HG03520 (cell line): ENCODE measurements around the gene HNRNPF.

Experiments
- ATAC-seq: cut with Tn5 transposase; IDR thresholded peaks from one replicate; pipeline ENCODE4 v1.9.1; 2021; ENCODE audit warnings: mild to moderate bottlenecking, moderate library complexity; ENCODE audit not compliant: unreplicated experiment

The HNRNPF gene

GRCh38 chr10:43380610-43381222, 28.3 kb downstream of the HNRNPF start:
- ATAC-seq: peak; percentile 56

DNA sequence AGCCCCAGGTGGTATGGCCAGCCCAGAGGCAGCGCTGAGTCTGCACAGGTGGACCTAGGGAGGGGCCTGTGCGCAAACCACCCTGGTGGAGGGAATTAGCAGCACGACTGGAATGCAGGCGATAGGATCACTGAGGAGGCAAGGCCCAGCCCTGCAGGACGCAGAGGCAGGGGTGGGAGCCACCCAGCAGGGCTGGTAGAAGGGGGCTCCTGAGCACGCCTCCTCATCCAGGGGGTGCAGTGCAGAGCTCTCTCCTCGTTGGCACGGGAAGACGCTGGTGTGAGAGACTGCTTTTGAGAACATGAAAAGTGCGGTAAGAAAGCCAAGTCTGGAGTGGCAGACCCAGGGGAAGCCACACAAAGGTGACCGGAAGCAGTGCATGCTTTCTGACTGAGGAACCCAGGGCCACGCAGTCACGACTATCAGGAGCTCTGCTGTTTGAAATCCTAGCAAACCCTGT, 31.5 kb downstream of the HNRNPF start:
- no peak for ATAC-seq

DNA sequence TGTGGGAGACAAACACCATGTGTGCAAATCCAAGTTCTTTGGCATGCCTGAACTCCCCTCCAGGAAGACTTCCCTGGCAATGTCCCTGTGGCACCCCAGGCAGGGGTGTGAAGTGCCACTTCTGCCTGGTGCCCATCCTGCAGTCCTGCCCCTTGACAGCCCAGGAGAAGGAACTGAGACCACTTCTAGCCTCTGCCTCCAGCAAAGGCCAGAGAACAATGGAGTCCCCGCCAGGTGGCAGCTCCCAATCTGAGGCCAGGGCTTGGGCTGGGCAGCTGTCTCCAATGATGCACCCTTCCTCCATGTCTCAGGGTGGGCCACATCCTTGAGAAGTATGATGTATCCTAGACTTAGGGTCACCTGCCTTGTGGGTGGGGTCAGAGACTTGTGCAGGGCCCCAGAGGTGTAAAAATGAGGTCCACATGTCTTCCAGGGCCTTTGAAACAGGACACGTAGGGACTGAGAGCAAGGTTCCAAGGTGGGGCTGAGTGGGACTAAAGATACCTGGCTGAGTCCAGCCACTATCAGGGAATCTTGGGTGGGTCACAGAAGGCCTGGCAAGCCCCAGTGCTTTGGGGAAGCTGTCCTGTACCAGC, 32.1 kb downstream of the HNRNPF start:
- no peak for ATAC-seq

- no peak for ATAC-seq
These were observed 32.8 kb downstream of the HNRNPF start for GRCh38 chr10:43376046-43376635.

DNA sequence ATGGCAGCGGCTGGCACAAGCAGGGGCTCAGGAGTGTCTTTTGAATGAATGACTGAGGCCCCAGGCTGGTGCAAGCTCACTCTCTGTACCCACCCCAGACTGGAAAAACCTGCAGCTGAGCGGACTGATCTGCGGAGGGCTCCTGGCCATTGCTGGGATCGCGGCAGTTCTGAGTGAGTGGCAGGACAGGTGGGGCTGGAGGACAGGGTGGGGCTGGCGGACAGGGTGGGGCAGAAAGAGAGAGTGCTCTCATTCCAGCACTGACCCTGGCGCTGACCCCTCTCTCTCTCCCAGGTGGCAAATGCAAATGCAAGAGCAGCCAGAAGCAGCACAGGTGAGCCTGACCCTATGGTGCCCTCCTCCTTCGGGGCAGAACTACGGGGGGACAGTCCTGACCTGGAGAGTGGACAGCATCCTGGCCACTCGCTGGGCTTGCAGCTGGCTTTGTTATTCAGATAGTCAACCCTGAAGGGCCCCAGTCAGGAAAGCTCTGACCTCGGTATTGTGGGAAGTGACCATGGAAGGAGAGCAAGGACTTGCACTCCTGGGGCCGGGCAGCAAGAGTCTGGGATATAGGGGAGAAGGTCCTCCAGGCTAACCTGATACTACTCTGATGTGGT, 33.5 kb downstream of the HNRNPF start:
- ATAC-seq: no peak

GRCh38 chr10:43374194-43374593, 34.8 kb downstream of the HNRNPF start:
- ATAC-seq: no peak

- ATAC-seq: no peak
These were observed 35.5 kb downstream of the HNRNPF start for GRCh38 chr10:43373461-43373860.

GRCh38 chr10:43372765-43373361, 36.1 kb downstream of the HNRNPF start:
- ATAC-seq: no peak

DNA sequence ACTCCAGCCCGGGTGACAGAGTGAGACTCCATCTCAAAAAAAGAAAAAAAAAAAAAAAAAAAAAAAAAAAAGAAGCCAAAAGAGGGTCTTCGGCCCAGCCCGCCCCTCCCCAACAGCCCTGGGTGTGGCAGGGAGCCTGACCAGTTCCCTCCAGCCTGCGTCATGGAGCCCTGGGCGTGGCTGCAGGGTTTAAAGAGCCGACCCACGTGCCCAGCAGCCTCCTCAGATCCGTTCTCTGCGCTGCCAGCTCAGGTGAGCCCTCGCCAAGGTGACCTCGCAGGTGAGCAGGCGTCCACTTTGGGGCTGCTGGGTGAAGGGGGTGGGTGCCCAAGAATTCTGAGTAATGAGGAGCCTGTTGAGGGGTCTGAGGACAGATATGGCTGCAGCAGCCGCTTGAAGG, 37.6 kb downstream of the HNRNPF start, which contains the start of gene FXYD4:
TSS of gene FXYD4 (plus strand) at position 219 of the 400 bp plus-strand sequence. CDS start 2,111 bp downstream, outside the sequence.
- ATAC-seq: no peak

DNA sequence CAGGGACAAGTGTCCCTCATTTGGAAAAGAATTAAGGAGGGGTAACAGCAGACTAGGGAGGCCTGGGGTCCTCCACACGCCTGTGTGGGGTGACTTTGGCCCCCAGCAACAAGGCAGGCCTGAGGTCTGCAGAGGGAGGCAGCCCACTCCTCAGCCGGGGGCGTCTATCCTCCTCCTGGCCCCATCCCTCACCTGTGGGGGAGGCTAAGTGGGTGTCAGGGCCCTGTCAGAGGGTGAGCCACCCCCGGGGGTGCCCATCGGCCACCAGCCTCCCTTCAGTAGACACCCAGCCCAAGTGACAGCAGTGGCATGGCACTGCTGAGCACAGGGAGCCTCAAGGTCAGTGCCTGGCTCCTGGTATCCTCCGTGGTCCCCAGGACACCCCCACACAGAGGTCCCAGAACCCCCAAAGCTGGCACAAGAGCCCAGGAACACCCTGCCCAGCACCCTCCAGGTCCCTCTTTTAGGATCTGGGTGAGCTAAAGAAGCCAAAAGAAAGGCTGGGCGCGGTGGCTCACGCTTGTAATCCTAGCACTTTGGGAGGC, 38.2 kb downstream of the HNRNPF start:
- ATAC-seq: no peak

DNA sequence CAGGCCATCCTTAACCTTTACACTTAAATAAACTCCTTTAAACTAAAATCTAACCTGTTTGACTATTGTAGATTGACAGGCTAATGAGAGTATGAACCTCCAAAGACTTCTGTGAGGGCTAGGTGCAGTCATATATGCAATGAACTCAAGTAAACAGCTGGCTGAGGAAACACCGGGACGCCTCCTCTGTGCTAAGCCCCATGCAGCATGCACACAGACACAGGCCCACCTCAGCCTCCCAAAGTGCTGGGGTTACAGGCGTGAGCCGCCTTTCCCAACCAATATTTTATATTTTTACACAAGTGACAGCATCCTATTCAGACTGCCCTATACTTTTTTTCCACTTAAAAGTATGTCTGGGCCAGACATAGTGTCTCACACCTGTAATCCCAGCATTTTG, 39.1 kb downstream of the HNRNPF start:
- ATAC-seq: no peak

- ATAC-seq: no peak
These were observed 44.0 kb downstream of the HNRNPF start for GRCh38 chr10:43365001-43365400.

GRCh38 chr10:43362191-43362839, 46.7 kb downstream of the HNRNPF start:
- peak; percentile 97 for ATAC-seq

DNA sequence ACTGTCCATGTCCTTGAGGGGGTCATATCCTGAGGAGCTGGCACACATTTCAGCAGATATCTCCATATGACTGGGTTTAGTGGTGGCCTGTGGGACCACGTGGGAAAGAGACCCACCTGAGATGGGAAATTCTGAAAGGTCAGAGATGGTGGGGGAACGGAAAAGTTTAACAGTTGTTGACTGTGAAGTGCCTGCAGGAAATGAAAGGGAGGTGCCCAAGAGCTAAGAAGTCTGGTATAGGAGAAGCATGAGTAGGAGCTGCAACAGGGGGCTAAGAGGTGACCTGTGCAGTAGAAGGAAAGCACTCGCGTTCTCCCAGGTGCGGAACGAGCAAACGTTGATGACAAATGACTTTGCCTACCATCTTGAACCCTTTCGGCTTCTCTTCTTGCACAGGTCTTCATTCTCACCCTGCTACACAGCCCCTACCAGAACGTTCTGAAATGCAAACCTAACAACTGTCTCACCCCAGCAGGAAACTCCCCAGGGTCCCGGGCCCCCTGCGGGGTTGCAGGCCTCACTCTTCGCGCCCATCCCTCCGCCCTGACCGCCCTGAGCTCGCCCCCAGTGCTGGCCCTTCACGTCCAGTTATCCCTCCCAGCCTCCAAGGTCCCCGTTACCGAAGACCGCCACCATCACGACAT, 47.3 kb downstream of the HNRNPF start:
- ATAC-seq: no peak

DNA sequence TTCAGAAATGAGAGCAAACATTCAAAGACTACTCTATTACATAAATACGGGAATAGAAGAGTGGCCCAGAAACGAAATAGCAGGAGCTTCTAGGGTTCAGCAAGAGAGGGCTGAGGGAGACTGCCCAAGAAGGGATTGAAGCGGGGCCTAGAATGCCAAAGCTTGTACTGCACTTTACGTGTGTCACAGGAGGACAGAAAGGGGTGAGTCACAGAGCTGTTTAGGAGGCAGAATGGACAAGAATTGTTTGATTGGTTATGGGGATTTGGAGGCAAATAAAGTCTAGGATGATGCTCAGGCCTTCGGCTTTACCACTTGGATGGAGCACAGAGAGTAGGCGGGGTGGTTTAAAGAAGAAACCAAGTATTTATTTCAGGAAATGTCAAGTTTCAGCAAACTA, 48.9 kb downstream of the HNRNPF start:
- no peak for ATAC-seq

DNA sequence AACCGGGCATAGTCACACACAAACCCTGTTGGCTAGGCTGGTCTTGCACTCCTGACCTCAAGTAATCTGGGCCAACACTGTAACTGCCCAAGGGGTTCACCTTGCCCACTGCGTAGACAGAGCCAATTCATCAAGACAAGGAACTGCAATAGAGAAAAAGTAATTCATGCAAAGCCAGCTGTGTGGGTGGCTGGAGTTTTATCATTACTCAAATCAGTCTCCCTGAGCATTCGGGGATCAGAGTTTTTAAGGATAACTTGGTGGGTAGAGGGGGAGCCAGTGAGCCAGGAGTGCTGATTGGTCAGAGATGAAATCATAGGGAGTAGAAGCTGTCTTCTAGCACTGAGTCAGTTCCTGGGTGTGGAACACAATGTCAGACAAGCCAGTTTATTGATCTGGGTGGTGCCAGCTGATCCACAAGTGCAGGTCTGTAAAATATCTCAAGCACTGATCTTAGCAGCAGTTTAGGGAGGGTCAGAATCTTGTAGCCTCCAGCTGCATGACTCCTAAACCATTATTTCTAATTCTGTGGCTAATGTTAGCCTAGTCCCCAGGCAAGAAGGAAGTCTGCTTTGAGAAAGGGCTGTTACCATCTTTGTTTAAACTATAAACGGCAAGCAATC, 53.1 kb downstream of the HNRNPF start:
- no peak for ATAC-seq

GRCh38 chr10:43354879-43355380, 54.1 kb downstream of the HNRNPF start:
- no peak for ATAC-seq

GRCh38 chr10:43354330-43354635, 54.7 kb downstream of the HNRNPF start:
- no peak for ATAC-seq

DNA sequence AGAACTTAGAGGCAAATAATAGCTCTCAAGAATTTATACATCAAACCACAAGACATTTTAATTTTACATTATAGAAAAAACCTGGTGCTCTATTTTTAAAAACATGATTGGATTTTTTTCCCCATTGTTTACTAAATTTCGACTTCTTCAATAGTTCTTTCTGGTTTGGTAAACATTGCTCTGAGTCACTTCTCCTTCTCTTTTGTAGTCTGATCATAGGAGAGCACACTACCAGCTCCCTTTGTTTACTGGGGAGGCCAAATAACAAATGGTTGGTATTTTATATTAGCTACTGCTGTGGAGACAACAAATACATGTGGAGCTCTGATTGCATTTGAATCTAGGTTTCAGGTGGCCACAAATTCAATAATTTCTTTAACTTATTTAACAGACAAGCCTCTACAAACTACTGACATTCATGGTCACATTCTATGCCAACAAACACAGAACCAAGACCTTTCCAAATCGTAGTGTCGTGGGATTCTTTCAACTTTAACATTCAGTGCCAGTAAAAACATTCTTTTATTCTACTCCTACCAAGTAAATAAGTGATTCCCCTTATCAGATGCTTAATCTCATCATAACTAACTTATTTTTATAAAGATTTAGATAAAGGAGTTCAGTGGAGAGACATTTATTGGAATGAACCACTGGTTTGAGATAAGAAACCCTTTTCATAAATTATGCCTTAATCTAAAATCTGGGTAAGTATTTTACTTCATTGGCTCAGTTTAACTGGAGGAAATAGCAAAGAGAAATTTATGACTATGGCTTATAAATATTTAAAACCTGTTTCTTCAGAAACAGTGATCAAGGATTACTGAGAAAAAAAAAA, 55.3 kb downstream of the HNRNPF start:
- no peak for ATAC-seq
